Small intestine (tissue), 16 donors: ENCODE data around the gene ATP11C. TPM values are rescaled to one million over a fixed set of nuclear protein-coding genes. Genes with fewer than 3 reads are reported as not detected.

Experiments used
- DNase-seq, 2 donors: peaks; one replicate each; pipeline versions ENCODE4 v3.0.0 to v3.0.0-alpha.2; 2013
- FAIRE-seq: peaks from 2 replicates; lab custom pipeline; 2012; peaks lifted over from hg19 to GRCh38; lab: Jason Lieb, UNC
- H3K27ac ChIP-seq, 3 donors: one replicate each; pipeline ENCODE4 v1.5.1; 2013; ENCODE audit warnings: low read length in 2 of 3, mild to moderate bottlenecking in 2 of 3, control low read depth in 1 of 3, inconsistent platforms in 1 of 3, low read depth in 1 of 3, moderate library complexity in 1 of 3
- H3K27me3 ChIP-seq, 3 donors: one replicate each; pipeline ENCODE4 v1.6.1; 2013; ENCODE audit warnings: low read length in 3 of 3, inconsistent platforms in 1 of 3; ENCODE audit not compliant: control insufficient read depth in 3 of 3, insufficient read depth in 3 of 3
- H3K36me3 ChIP-seq, 3 donors: one replicate each; pipeline ENCODE4 v1.6.1; 2013; ENCODE audit warnings: low read length in 3 of 3, inconsistent platforms in 1 of 3, low read depth in 1 of 3, mild to moderate bottlenecking in 1 of 3, moderate library complexity in 1 of 3; ENCODE audit not compliant: control insufficient read depth in 3 of 3, insufficient read depth in 2 of 3
- H3K4me1 ChIP-seq, 3 donors: one replicate each; pipeline ENCODE4 v1.6.1; 2013; ENCODE audit warnings: low read length in 2 of 3, inconsistent platforms in 1 of 3, low read depth in 1 of 3, mild to moderate bottlenecking in 1 of 3, moderate library complexity in 1 of 3; ENCODE audit not compliant: control insufficient read depth in 3 of 3, insufficient read depth in 2 of 3
- H3K4me3 ChIP-seq, 3 donors: one replicate each; pipeline ENCODE4 v1.5.1; 2013; ENCODE audit warnings: low read length in 3 of 3, control low read depth in 1 of 3, inconsistent platforms in 1 of 3, low read depth in 1 of 3, mild to moderate bottlenecking in 1 of 3, moderate library complexity in 1 of 3
- H3K9me3 ChIP-seq, 2 donors: one replicate each; pipeline ENCODE4 v1.6.1; 2013; ENCODE audit warnings: low read depth in 1 of 2, low read length in 1 of 2; ENCODE audit not compliant: control insufficient read depth in 2 of 2, insufficient read depth in 1 of 2
- WGBS, 3 donors: extraction: QIAGEN DNeasy Blood & Tissue Kit; methylation state at CpG; one replicate each; pipeline ENCODE4 v1.1.7; 2013; 5-methylcytosine and 5-hydroxymethylcytosine counted together
- long read RNA-seq, 10 donors: transcript quantifications; one replicate each; lab custom pipeline, GENCODE V29; 2026
- polyA plus RNA-seq, 4 donors: library from polyadenylated mRNA; stranded (reverse) in 3 of 4; unstranded in 1 of 4; fragments of 200-250 nt in 3 of 4; fragments of 120-200 nt in 1 of 4; gene quantifications; one replicate each; pipeline versions ENCODE4 v1.2.1 to v1.2.3, GENCODE V29; 2013
- donor health status: healthy with polysubstance abuse.
- donor health status: control.
- donor health status: control.
- donor health status: Bipolar disorder and iron deficiency.
- donor health status: healthy.

Gene ATP11C
- 10 to 100 TPM in 1 of 4 donors, 1 to 10 TPM in 3; 3.8 to 16.1 (median 6.6) TPM for polyA plus RNA-seq
- long read RNA-seq, donor 1 = 0 reads
- long read RNA-seq, donor 2 = 0 reads
- long read RNA-seq, donor 3 = 0 reads
- long read RNA-seq, donor 4 = 0 reads
- long read RNA-seq, donor 5 = 0 reads
- long read RNA-seq, donor 6 = 0 reads
- long read RNA-seq, donor 7 = 0 reads
- long read RNA-seq, donor 8 = 0 reads
- long read RNA-seq, donor 9 = 0 reads
- long read RNA-seq, donor 10 = 0 reads

- FAIRE-seq (no peak), DNase-seq (peak; percentile 82 to 83)
- WGBS, 3 donors = 1 to 36% (median 7%) methylated on average over 36 to 52 of the region's 52 CpGs
Observed at GRCh38 chrX:139932901-139933796, at the start of gene ATP11C. ATP11C (minus strand) TSS chrX:139933053; CDS start chrX:139932042, 1,011 bp downstream.

DNA sequence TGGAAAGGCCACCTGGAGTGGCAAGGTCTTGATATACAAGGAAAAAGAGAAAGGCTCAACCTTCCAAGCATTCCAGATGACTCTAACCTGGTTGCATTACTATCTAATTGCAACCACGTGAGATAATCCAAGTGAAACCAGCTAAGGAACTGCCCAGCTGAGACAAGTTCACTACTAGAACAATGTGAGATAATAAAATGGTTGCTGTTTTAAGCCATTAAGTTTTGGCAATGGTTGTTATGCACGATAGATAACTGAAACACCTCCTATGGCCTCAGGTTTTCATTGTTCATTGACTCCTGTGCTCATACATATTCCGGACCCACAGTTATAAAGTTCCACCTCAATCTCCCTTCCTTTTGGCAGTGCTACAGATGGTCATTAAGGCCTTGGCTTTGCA is 41.6 kb upstream of the ATP11C start:
- no peak overlapping the region for H3K4me3 ChIP-seq
- peak overlapping the region in 1 of 3 donors; percentile 17 for H3K27ac ChIP-seq
- H3K9me3 ChIP-seq = no peaks in the 10 kb centered on the region
- DNase-seq (peak; percentile 16 to 29), FAIRE-seq (no peak)
- no peaks in the 10 kb centered on the region for H3K36me3 ChIP-seq
- H3K4me1 ChIP-seq = peaks cover 0 to 5% (median 0%) of the 10 kb centered on the region in 3 donors
- WGBS, 3 donors = 37 to 77% (median 47%) methylated on average over 3 of the region's 3 CpGs
- H3K27me3 ChIP-seq = peaks cover 0 to 3% (median 0%) of the 10 kb centered on the region in 3 donors

More at GRCh38 chrX:139932901-139933796, at the start of gene ATP11C:
- Histone ChIP-seq H3K4me1 (no peaks in the 10 kb centered on the region), H3K36me3 (no peaks in the 10 kb centered on the region), H3K9me3 (no peaks in the 10 kb centered on the region), H3K4me3 (peak within 1 kb of the TSS; percentile 54 to 77 (median 70)), H3K27me3 (no peaks in the 10 kb centered on the region), H3K27ac (peak within 1 kb of the TSS; percentile 97 to 98 (median 98))

- FAIRE-seq = no peak
Observed at GRCh38 chrX:139972629-139973624, 40.1 kb upstream of the ATP11C start.

DNA sequence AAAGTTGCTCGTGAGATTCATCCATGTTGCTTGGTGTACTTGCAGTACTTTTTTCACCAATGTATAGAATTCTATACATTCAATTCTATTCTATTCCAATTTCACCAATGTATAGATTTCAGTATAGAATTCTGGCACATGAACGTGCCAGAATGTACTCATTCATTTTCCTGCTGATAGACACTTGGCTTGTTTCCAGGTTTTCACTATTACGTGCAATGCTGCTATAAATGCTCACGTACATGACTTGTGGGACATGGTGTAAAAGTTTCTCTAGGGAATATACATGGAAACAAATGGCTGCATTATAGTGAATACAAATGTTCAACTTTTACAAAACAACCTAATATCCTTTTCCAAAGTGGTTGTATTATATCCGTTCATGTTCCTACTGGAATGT is 39.3 kb upstream of the ATP11C start:
- Histone ChIP-seq H3K9me3 (no peaks in the 10 kb centered on the region), H3K36me3 (no peaks in the 10 kb centered on the region), H3K4me3 (no peak overlapping the region), H3K4me1 (peaks cover 0 to 5% (median 0%) of the 10 kb centered on the region in 3 donors), H3K27ac (no peak overlapping the region), H3K27me3 (peaks cover 0 to 3% (median 0%) of the 10 kb centered on the region in 3 donors)
- FAIRE-seq (no peak), DNase-seq (no peak)
- WGBS, 3 donors = 43 to 54% (median 54%) methylated on average over 5 of the region's 5 CpGs

More at GRCh38 chrX:139972629-139973624, 40.1 kb upstream of the ATP11C start:
- DNase-seq = peak; percentile 55 to 57
- Histone ChIP-seq H3K27me3 (peaks cover 0 to 3% (median 0%) of the 10 kb centered on the region in 3 donors), H3K9me3 (no peaks in the 10 kb centered on the region), H3K27ac (peak overlapping the region in 1 of 3 donors; percentile 77), H3K4me1 (peaks cover 0 to 5% (median 0%) of the 10 kb centered on the region in 3 donors), H3K36me3 (no peaks in the 10 kb centered on the region), H3K4me3 (no peak overlapping the region)
- WGBS, 3 donors = 41 to 68% (median 54%) methylated on average over 6 of the region's 6 CpGs

GRCh38 chrX:139971394-139971749 is 38.5 kb upstream of the ATP11C start:
- DNase-seq (no peak), FAIRE-seq (no peak)
- peaks cover 0 to 3% (median 0%) of the 10 kb centered on the region in 3 donors for H3K27me3 ChIP-seq
- no peaks in the 10 kb centered on the region for H3K9me3 ChIP-seq
- H3K36me3 ChIP-seq = no peaks in the 10 kb centered on the region
- no peak overlapping the region for H3K4me3 ChIP-seq
- 30 to 47% (median 40%) methylated on average over 10 of the region's 10 CpGs for WGBS, 3 donors
- H3K4me1 ChIP-seq = peaks cover 0 to 5% (median 0%) of the 10 kb centered on the region in 3 donors
- no peak overlapping the region for H3K27ac ChIP-seq

DNA sequence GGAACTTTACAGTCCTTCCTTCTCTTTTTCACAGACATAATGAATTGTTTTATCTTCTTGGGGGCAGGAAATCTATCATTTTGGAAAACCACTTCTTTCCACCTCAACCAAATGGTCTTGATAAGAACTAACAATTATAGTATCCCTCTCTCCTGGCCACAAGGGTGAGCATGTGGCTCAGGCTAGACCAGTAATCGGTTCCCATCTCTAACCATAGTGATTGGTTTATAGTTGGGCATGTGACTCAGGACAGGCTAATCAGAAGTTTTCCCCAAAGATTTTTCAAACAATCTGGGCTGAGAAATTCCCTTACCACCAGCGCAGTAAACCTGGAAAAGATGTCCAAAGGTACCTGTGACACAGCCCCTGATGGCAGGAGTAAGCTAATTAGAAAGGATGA is 36.4 kb upstream of the ATP11C start:
- WGBS, 3 donors = 52 to 66% (median 57%) methylated on average over 2 of the region's 2 CpGs
- FAIRE-seq (no peak), DNase-seq (no peak)
- Histone ChIP-seq H3K27me3 (peaks cover 0 to 3% (median 0%) of the 10 kb centered on the region in 3 donors), H3K36me3 (no peaks in the 10 kb centered on the region), H3K27ac (no peak overlapping the region), H3K9me3 (no peaks in the 10 kb centered on the region), H3K4me3 (no peak overlapping the region), H3K4me1 (peaks cover 0 to 5% (median 0%) of the 10 kb centered on the region in 3 donors)

DNA sequence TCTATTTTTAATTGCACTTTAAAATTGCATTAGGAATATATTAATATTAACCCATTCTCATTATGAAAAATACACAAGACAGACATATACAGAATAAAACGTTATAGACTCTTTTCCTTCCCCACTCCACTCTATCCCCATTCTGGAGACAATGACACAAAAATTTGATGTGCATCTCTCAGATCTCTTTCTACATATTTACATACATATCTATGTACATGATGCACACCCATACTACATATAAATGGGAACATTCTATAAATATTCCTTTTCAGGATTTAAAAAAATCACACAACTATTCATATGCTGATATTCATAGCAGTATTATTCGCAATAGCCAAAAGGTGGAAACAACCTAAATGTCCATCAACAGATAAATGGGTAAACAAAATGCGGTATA is 34.9 kb upstream of the ATP11C start:
- Histone ChIP-seq H3K36me3 (no peaks in the 10 kb centered on the region), H3K4me1 (no peaks in the 10 kb centered on the region), H3K27ac (no peak overlapping the region), H3K4me3 (no peak overlapping the region), H3K9me3 (no peaks in the 10 kb centered on the region), H3K27me3 (peaks cover 0 to 3% (median 0%) of the 10 kb centered on the region in 3 donors)
- WGBS, 3 donors = 62 to 84% (median 81%) methylated on average over 3 of the region's 3 CpGs
- no peak for FAIRE-seq
- DNase-seq = no peak
